ENCODE data around the gene C16orf74. TPM values are rescaled to one million over a fixed set of nuclear protein-coding genes. Genes with fewer than 3 reads are reported as not detected.
A peak's percentile ranks its signal among the peaks of the same experiment; 100 is the strongest.

The C16orf74 gene
- total and polyA plus RNA-seq, 11 donors, result 0.53 to 4.1 (median 1.6) TPM

GRCh38 chr16:85664580-85665372, 86.1 kb downstream of the C16orf74 start:
- peaks cover 0 to 6% (median 4%) of the 10 kb centered on the region in 12 donors for H3K4me1 ChIP-seq
- ATAC-seq (no peak), DNase-seq (peak in 1 of 5 donors; percentile 15)
- TF ChIP-seq POLR2A (IDR thresholded peaks at IDR 0.05) (no peak), CTCF (IDR thresholded peaks at IDR 0.05) (no peak)
- no peak overlapping the region for H3K4me3 ChIP-seq
- H3K27me3 ChIP-seq, result no peaks in the 10 kb centered on the region
- intact Hi-C loops (cut with DNase I), result loop anchor here in 6 of 10 donors (5.0 kb wide), 2 partner anchors 53 to 63 kb away; no protein-coding TSS in a partner anchor
- peaks cover 0 to 100% (median 87%) of the 10 kb centered on the region in 9 donors for H3K36me3 ChIP-seq
- no peaks in the 10 kb centered on the region for H3K9me3 ChIP-seq
- peak overlapping the region in 1 of 12 donors; percentile 11 for H3K27ac ChIP-seq
- 92 to 96% (median 94%) methylated on average over 27 of the region's 27 CpGs for WGBS, 4 donors

DNA sequence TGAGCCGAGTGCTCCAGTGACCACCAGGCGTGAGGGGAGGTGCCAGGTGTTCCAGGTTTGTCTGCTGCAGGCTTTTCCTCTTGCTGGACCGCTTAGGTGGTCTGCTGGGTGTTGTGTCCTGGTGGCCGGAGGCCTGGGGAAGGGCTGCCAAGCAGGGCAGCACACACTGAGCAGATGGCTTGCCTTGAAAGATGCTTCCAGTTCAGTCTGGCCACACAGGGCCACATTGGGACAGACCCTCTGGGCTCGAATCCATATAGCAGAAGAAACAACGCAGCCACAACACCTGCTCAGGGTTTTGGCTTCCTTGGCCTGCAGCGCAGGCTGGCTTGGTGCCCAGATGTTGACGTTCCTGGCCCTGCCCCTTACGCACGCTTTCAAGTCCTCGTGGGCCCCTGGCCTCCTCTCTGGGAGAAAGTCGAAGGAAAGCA, 87.0 kb downstream of the C16orf74 start:
- no peaks in the 10 kb centered on the region for H3K9me3 ChIP-seq
- DNase-seq, result peak in 3 of 5 donors; percentile 29 to 58 (median 38)
- TF ChIP-seq CTCF (IDR thresholded peaks at IDR 0.05), result no peak
- 51 to 60% (median 59%) methylated on average over 8 to 12 of the region's 12 CpGs for WGBS, 4 donors
- peaks cover 0 to 15% (median 9%) of the 10 kb centered on the region in 12 donors for H3K4me1 ChIP-seq
- peak overlapping the region in 1 of 12 donors; percentile 18 for H3K27ac ChIP-seq
- peaks cover 0 to 98% (median 80%) of the 10 kb centered on the region in 9 donors for H3K36me3 ChIP-seq
- no peaks in the 10 kb centered on the region for H3K27me3 ChIP-seq
- peak in 1 of 4 donors; percentile 8 for ATAC-seq
- H3K4me3 ChIP-seq, result no peak overlapping the region
- intact Hi-C loops (cut with DNase I), result loop anchor here in 4 of 10 donors (5.0 kb wide), 1 partner anchor 53 kb away; no protein-coding TSS in a partner anchor

DNA sequence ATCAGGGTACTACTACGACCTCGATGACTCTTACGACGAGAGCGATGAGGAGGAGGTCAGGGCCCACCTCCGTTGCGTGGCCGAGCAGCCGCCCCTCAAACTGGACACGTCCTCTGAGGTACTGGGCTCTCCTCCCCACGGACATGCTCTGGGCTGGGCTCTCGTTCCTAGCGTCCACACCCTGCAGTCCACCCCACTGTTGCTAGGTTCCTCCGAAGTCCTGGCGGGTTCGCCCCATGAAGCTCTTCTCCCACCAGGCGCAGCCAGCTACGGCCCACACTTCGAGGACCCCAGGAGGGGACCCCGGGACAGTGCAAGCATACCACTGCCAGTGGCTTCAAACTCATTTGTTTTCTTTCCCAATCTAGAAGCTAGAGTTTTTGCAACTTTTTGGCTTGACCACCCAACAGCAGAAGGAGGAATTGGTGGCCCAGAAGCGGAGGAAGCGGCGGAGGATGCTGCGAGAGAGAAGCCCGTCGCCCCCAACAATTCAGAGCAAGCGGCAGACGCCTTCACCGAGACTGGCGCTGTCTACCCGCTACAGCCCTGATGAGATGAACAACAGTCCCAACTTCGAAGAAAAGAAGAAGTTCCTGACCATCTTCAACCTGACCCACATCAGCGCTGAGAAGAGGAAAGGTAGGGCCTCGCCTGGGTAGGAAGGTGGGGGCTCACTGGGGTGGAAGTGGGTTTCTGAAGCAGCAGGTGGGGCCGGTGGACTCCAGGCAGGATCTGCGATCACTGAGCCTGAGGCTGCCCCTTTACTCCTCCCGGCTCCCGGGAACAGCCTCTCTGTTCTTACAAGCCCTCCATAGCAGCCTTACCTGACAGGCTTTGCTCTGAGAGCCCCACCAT, 87.7 kb downstream of the C16orf74 start:
- H3K9me3 ChIP-seq, result no peaks in the 10 kb centered on the region
- peak overlapping the region in 1 of 12 donors; percentile 18 for H3K27ac ChIP-seq
- DNase-seq (peak in 2 of 5 donors; percentile 19 to 54), ATAC-seq (no peak)
- H3K36me3 ChIP-seq, result peaks cover 0 to 96% (median 80%) of the 10 kb centered on the region in 9 donors
- H3K27me3 ChIP-seq, result no peaks in the 10 kb centered on the region
- TF ChIP-seq CTCF (IDR thresholded peaks at IDR 0.05), result no peak
- 93 to 98% (median 95%) methylated on average over 36 to 38 of the region's 38 CpGs for WGBS, 4 donors
- intact Hi-C loops (cut with DNase I), result loop anchor here in 4 of 10 donors (5.0 kb wide), 1 partner anchor 54 kb away; no protein-coding TSS in a partner anchor
- peaks cover 0 to 18% (median 9%) of the 10 kb centered on the region in 12 donors for H3K4me1 ChIP-seq
- no peak overlapping the region for H3K4me3 ChIP-seq
